Activated naive CD8-positive, alpha-beta T cell (primary cell): ENCODE results near the gene TRIM32.
"Not testable (repeated sequence)": the region's sequence is repeated elsewhere in the genome, so short reads cannot be mapped to it uniquely, and the experiment has no call there.

Experiments
- H3K27ac Mint-ChIP-seq: one replicate; pipeline ENCODE4 v1.8.0; 2021; ENCODE audit warnings: mixed read lengths
- H3K27me3 Mint-ChIP-seq: one replicate; pipeline ENCODE4 v1.8.0; 2021; ENCODE audit warnings: mixed read lengths
- H3K36me3 Mint-ChIP-seq: one replicate; pipeline ENCODE4 v1.8.0; 2021; ENCODE audit warnings: mixed read lengths
- H3K4me1 Mint-ChIP-seq: one replicate; pipeline ENCODE4 v1.8.0; 2021; ENCODE audit warnings: low read depth, mixed read lengths
- H3K4me3 Mint-ChIP-seq: one replicate; pipeline ENCODE4 v1.8.0; 2021; ENCODE audit warnings: mild to moderate bottlenecking, mixed read lengths
- H3K9me3 Mint-ChIP-seq: one replicate; pipeline ENCODE4 v1.8.0; 2021; ENCODE audit warnings: low read depth, mixed read lengths

The TRIM32 gene

DNA sequence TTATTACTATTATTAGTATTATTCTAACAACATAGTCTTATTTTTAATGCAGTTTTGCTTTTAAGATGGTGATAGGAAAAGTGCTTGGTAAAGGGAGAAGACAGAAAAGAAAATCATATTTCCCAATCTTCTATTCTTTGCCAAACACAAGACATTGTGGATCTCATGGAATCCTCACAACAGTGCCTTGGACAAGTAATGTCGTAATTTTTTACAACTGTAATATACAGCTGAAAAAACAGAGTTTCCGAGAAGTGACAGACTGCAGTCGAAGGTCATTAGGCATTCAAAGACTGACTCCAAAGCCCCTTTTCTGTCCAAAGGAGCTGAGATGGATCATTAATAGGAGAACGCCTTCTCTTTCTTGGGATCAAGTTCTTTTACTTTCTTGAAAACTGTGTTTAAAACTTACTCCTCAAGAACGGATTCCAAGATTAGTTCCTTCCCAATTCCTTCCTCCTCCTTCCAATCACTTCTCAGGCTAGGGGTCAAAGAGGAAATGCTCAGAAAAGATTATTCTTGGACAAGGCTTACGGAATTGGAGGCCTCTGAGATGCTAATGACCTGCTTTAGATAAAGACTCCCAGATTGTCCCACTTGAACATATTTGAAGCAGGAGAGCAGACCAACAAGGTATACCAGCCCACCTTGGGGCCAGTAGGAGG lies 24.3 kb upstream of the TRIM32 start:
- H3K27ac Mint-ChIP-seq = no peak overlapping the region
- no peaks in the 10 kb centered on the region for H3K27me3 Mint-ChIP-seq
- H3K4me3 Mint-ChIP-seq = no peak overlapping the region
- H3K36me3 Mint-ChIP-seq = no peaks in the 10 kb centered on the region
- no peaks in the 10 kb centered on the region for H3K9me3 Mint-ChIP-seq
- no peaks in the 10 kb centered on the region for H3K4me1 Mint-ChIP-seq

DNA sequence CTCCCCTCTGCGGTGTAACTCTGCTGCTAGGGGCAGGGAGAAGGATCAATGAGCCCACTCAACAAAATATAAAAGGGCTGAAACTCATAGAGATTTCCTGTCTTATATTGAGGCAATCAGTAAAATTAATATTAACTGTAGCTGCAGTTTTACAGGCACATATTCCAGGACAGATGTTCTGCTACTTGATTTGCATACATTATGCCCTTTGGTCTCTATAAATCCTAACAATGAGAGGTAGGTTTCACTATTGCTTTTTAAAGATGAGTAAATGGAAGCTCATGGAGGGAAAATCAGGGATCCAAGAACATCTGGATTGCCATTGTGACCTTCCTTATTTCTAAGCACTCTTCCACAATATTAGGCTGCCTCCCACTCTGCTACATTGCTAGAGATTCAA lies 23.5 kb upstream of the TRIM32 start:
- H3K27me3 Mint-ChIP-seq = no peaks in the 10 kb centered on the region
- no peak overlapping the region for H3K4me3 Mint-ChIP-seq
- no peak overlapping the region for H3K27ac Mint-ChIP-seq
- no peaks in the 10 kb centered on the region for H3K4me1 Mint-ChIP-seq
- H3K36me3 Mint-ChIP-seq = peaks cover under 1% of the 10 kb centered on the region
- no peaks in the 10 kb centered on the region for H3K9me3 Mint-ChIP-seq

DNA sequence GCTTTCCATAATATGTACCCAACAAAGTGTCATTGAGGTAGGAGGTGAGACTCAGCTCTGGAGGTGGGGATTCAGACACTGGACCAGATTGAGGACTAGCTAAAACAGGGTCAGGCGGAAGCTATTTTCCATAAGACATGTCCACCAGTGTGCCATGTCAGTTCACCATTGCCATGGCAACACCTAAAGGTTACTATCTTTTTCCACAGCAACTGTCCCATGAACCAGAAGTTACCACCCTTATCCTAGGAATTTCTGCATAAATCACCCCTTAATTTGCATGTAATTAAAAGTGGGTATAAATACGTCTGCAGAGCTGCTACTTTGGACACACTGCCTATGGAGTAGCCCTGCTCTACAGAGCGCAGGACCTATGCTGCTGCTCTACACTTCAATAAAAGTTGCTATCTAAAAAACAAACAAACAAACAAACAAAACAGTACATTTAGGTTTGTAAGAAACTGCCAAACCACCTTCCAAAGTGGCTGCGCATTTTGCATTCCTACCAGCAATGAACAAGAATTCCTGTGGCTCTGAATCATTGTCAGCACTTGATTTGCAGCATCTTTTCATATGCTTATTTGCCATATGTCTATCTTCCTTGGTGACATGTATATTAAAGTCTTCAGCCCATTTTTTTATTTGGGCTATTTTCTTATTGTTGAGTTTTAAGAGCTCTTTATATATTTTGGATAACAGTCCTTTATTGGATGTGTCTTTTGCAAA lies 18.0 kb upstream of the TRIM32 start:
- H3K4me1 Mint-ChIP-seq = no peaks in the 10 kb centered on the region
- no peaks in the 10 kb centered on the region for H3K27me3 Mint-ChIP-seq
- H3K9me3 Mint-ChIP-seq = peaks cover 9% of the 10 kb centered on the region
- no peak overlapping the region for H3K4me3 Mint-ChIP-seq
- peaks cover 20% of the 10 kb centered on the region for H3K36me3 Mint-ChIP-seq
- no peak overlapping the region for H3K27ac Mint-ChIP-seq

GRCh38 chr9:116671605-116672004 lies 15.5 kb upstream of the TRIM32 start:
- Mint-ChIP-seq H3K9me3 (peaks cover 18% of the 10 kb centered on the region), H3K4me1 (no peaks in the 10 kb centered on the region), H3K36me3 (peaks cover 27% of the 10 kb centered on the region), H3K4me3 (no peak overlapping the region), H3K27ac (no peak overlapping the region), H3K27me3 (no peaks in the 10 kb centered on the region)

DNA sequence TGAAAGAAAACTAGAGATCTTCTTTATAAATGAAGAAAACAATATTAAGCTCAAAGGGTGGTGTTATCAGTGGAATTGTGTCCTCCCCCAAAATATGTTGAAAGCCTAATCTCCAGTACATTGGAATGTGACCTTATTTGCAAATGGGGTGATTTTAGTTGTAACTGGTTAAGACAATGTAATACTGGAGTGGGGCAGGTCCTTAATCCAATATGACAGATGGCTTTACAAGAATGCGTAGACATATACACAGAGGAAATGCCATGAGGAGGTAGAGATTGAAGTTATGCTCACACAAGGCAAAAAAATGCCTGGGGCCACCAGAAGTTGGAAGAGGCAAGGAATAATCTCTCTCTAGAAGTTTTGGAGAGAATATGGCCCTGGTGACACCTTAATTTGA lies 13.7 kb upstream of the TRIM32 start:
- peaks cover 27% of the 10 kb centered on the region for H3K36me3 Mint-ChIP-seq
- H3K27me3 Mint-ChIP-seq = no peaks in the 10 kb centered on the region
- peaks cover 18% of the 10 kb centered on the region for H3K9me3 Mint-ChIP-seq
- no peak overlapping the region for H3K4me3 Mint-ChIP-seq
- no peaks in the 10 kb centered on the region for H3K4me1 Mint-ChIP-seq
- H3K27ac Mint-ChIP-seq = no peak overlapping the region

- no peaks in the 10 kb centered on the region for H3K4me1 Mint-ChIP-seq
- H3K9me3 Mint-ChIP-seq = peaks cover 18% of the 10 kb centered on the region
- H3K27me3 Mint-ChIP-seq = no peaks in the 10 kb centered on the region
- H3K36me3 Mint-ChIP-seq = peaks cover 24% of the 10 kb centered on the region
- H3K4me3 Mint-ChIP-seq = no peak overlapping the region
- no peak overlapping the region for H3K27ac Mint-ChIP-seq
These were observed 12.7 kb upstream of the TRIM32 start for GRCh38 chr9:116674210-116674980.

DNA sequence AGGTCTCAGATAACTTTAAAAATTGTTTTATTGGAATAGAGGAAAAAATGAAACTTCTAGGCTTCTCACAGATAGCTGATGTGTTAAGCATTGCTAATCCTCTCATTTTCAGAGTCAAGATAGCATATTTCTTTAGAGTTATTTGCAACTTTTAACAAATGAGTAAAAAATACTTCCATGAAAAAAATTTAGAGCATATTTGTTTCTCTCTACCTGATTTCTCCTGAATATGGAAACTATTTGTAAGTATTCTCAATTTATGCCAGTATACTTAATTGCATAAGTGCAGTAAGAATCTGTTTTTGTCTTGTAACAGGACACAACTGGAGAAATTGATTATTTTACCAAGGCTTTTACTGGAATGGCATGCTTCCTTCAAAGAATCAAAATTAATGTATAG lies 3.6 kb upstream of the TRIM32 start:
- peaks cover 4% of the 10 kb centered on the region for H3K9me3 Mint-ChIP-seq
- no peak overlapping the region for H3K27ac Mint-ChIP-seq
- no peaks in the 10 kb centered on the region for H3K27me3 Mint-ChIP-seq
- no peak overlapping the region for H3K4me3 Mint-ChIP-seq
- peaks cover 3% of the 10 kb centered on the region for H3K36me3 Mint-ChIP-seq
- H3K4me1 Mint-ChIP-seq = peaks cover 34% of the 10 kb centered on the region

DNA sequence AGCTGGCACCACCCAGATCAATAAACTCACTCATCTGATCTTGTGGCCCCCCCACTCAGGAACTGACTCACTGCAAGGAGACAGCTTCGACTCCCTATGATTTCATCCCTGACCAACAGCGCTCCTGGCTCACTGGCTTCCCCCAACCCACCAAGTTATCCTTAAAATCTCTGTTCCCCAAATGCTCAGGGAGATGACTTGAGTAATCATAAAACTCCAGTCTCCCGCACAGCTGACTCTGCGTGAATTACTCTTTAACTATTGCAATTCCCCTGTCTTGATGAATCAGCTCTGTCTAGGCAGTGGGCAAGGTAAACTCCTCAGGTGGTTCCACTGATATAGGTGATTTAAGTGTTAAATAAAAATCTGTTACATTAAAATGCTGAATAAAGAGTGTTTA lies 1.9 kb upstream of the TRIM32 start:
- Mint-ChIP-seq H3K9me3 (peaks cover 4% of the 10 kb centered on the region), H3K4me1 (peaks cover 51% of the 10 kb centered on the region), H3K27me3 (no peaks in the 10 kb centered on the region), H3K4me3 (no peak overlapping the region), H3K27ac (no peak overlapping the region), H3K36me3 (peaks cover 2% of the 10 kb centered on the region)

DNA sequence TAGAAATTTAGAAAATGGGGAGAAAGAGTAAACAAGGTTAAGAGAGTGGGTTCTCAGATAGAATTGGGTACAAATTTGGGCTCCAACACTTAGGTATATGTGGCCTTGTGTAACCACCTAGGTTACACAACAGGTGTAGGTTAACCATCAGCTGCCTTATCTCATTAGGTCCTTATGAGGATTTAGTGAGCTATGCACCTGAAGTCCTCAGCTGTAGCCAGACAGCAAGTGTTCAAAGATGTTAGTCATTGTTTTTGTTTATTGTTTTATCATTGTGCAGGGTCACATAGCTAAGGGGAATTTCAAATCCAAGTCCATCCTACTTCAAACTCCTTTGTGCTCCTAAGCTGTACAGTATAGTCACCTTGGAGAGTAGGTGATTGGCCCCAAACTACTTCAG lies 970 bp upstream of the TRIM32 start:
- peak overlapping the region; percentile 90 for H3K4me3 Mint-ChIP-seq
- H3K27me3 Mint-ChIP-seq = no peaks in the 10 kb centered on the region
- H3K9me3 Mint-ChIP-seq = peaks cover 4% of the 10 kb centered on the region
- peaks cover 2% of the 10 kb centered on the region for H3K36me3 Mint-ChIP-seq
- peaks cover 60% of the 10 kb centered on the region for H3K4me1 Mint-ChIP-seq
- peak overlapping the region; percentile 88 for H3K27ac Mint-ChIP-seq

- Mint-ChIP-seq H3K27me3 (no peaks in the 10 kb centered on the region), H3K4me3 (peak overlapping the region; percentile 90), H3K27ac (peak overlapping the region; percentile 88), H3K4me1 (peaks cover 66% of the 10 kb centered on the region), H3K9me3 (peaks cover 4% of the 10 kb centered on the region), H3K36me3 (peaks cover 2% of the 10 kb centered on the region)
These were observed 422 bp upstream of the TRIM32 start for GRCh38 chr9:116686693-116687073.

DNA sequence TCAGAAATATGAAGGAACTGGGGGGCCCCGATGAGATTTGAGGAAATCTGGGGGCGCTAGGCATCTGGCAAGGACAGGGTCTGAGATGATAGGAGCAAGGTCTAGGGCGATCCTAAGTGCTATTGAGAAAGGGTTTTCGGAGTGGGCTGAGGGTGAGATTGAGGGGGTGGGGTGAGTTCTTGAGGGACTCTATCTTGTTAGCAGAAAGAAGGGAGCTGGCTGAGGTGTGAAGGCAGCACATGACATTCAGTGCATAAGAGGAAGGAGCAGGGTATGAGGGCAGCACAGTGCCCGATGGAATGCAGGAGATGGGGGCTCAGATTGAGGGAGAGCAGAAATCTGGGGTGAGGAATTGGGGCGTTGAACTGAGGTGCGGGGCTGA lies 640 bp downstream of the TRIM32 start:
- Mint-ChIP-seq H3K4me3 (peak overlapping the region; percentile 90), H3K36me3 (peaks cover 2% of the 10 kb centered on the region), H3K27me3 (no peaks in the 10 kb centered on the region), H3K4me1 (peaks cover 76% of the 10 kb centered on the region), H3K9me3 (peaks cover 4% of the 10 kb centered on the region), H3K27ac (peak overlapping the region; percentile 61)

DNA sequence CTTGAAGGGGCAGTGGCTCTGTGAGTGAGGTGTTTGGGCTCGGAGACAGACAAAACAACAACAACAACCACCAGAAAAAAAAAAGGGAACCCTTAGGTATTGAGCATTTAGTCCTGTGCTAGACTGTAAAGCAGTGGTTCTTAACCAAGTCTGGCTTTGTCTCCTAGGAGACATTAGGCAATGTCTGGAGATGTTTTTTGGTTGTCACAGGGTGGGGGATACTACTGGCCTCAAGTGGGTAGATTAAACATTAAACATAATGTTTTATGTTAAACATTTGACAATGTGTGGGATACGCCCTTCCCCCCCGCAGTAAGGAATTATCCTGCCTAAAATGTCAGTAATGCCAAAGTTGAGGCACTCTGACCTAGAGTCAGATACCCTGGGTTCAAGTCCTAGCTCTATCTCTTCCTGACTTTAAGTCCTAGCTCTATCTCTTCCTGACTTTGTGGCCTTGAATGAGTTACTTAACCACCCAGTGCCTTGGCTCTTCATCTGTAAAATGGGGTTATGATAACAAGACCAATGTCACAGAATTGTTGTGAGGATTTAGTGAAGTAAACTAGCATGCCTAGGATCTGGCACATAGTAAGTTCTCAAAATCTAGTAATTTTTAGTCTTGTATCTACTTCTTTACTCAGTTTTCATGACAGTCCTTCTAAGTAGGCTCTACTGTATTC lies 1.8 kb downstream of the TRIM32 start:
- H3K4me1 Mint-ChIP-seq = peaks cover 86% of the 10 kb centered on the region
- H3K27me3 Mint-ChIP-seq = no peaks in the 10 kb centered on the region
- no peaks in the 10 kb centered on the region for H3K9me3 Mint-ChIP-seq
- peaks cover 4% of the 10 kb centered on the region for H3K36me3 Mint-ChIP-seq
- H3K4me3 Mint-ChIP-seq = peak overlapping the region; percentile 90
- no peak overlapping the region for H3K27ac Mint-ChIP-seq

- Mint-ChIP-seq H3K27me3 (no peaks in the 10 kb centered on the region), H3K27ac (no peak overlapping the region), H3K36me3 (peaks cover 4% of the 10 kb centered on the region), H3K9me3 (no peaks in the 10 kb centered on the region), H3K4me3 (peak overlapping the region; percentile 90), H3K4me1 (peaks cover 86% of the 10 kb centered on the region)
These were observed 2.5 kb downstream of the TRIM32 start for GRCh38 chr9:116689486-116690032.

DNA sequence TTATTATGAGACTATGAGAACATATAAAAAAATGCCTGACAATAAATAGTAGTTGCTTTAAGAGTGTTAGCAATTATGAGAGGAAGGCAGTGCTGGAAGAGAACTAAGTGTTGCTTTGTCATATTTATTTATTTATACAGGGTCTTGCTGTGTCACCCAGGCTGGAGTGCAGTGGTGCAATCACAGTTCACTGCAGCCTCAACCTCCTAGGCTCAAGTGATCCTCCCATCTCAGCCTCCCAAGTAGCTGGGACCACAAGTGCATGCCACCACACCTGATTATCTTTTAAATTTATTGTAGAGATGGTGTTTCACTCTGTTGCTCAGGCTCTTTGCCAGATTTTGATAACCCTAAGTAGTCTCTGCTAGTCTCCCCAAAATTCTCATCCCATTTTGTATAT lies 3.7 kb downstream of the TRIM32 start:
- H3K4me3 Mint-ChIP-seq, H3K9me3 Mint-ChIP-seq, H3K36me3 Mint-ChIP-seq, H3K27me3 Mint-ChIP-seq, H3K27ac Mint-ChIP-seq: not testable (repeated sequence)
- H3K4me1 Mint-ChIP-seq = peaks cover 85% of the 10 kb centered on the region

- Mint-ChIP-seq H3K27ac (no peak overlapping the region), H3K36me3 (peaks cover 12% of the 10 kb centered on the region), H3K27me3 (no peaks in the 10 kb centered on the region), H3K4me3 (no peak overlapping the region), H3K4me1 (peaks cover 83% of the 10 kb centered on the region), H3K9me3 (no peaks in the 10 kb centered on the region)
These were observed 4.5 kb downstream of the TRIM32 start for GRCh38 chr9:116691607-116692006.
